HG02870 (cell line): Measurements from ENCODE around the gene SPTAN1.
"Not testable (repeated sequence)": the region's sequence is repeated elsewhere in the genome, so short reads cannot be mapped to it uniquely, and the experiment has no call there.

Experiments used
- ATAC-seq: cut with Tn5 transposase; IDR thresholded peaks from one replicate; pipeline ENCODE4 v1.9.1; 2021; ENCODE audit warnings: mild to moderate bottlenecking, moderate library complexity; ENCODE audit not compliant: unreplicated experiment

SPTAN1 gene

GRCh38 chr9:128552744-128553440 is 505 bp downstream of the SPTAN1 start:
- ATAC-seq: peak; percentile 23

- ATAC-seq: no peak
Observed at GRCh38 chr9:128553728-128554127, 1.3 kb downstream of the SPTAN1 start.

GRCh38 chr9:128554155-128554862 is 1.9 kb downstream of the SPTAN1 start:
- no peak for ATAC-seq

- ATAC-seq: no peak
Observed at GRCh38 chr9:128555180-128555721, 2.9 kb downstream of the SPTAN1 start.

GRCh38 chr9:128556276-128556675 is 3.9 kb downstream of the SPTAN1 start:
- ATAC-seq: no peak

GRCh38 chr9:128556926-128557634 is 4.7 kb downstream of the SPTAN1 start:
- no peak for ATAC-seq

- peak; percentile 45 for ATAC-seq
Observed at GRCh38 chr9:128558431-128559310, 6.3 kb downstream of the SPTAN1 start.

DNA sequence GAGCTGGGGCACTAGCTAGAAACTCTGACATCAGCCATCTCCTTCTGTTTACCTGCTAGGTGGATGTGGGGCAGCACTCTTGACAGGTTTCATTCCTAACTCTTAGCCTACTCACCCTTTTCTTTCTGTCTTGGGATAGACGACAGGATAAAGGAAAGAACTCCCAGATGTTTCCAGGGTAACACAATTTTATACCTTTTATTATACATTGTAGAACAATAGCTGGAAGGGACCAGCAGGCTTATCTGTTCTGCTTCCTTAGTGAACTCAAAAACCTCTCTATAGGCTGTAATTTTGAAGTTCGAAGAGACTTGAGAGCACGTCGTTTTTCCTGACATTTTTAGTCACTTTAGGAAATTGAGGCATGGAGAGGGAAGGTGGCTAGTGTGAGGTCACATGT is 13.2 kb downstream of the SPTAN1 start:
- no peak for ATAC-seq

DNA sequence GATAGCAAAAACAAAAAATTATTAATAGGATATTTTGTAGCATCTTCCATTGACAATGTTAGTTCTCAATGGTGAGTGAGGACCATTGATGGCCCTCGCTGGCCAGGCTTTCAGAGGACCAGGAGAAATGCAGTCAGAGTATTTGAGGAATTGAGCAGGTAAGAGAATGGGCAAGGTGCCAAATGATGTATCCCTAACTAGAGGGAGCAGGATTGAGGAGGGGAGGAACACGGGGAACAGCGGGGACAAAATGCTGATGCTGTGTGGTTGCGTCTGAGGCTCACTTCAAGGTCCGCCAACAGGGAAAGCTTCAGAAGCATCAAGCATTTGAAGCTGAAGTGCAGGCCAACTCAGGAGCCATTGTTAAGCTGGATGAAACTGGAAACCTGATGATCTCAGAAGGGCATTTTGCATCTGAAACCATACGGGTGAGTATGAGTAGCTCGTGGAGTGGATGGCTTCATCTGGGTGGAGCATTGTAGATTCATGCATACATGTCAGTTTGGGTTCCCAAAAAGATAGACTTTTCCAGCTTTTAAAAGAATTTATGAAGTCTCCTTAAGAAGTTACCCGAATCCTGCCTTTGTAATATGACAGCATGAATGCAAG is 16.2 kb downstream of the SPTAN1 start:
- no peak for ATAC-seq

GRCh38 chr9:128575469-128575868 is 23.1 kb downstream of the SPTAN1 start:
- no peak for ATAC-seq

DNA sequence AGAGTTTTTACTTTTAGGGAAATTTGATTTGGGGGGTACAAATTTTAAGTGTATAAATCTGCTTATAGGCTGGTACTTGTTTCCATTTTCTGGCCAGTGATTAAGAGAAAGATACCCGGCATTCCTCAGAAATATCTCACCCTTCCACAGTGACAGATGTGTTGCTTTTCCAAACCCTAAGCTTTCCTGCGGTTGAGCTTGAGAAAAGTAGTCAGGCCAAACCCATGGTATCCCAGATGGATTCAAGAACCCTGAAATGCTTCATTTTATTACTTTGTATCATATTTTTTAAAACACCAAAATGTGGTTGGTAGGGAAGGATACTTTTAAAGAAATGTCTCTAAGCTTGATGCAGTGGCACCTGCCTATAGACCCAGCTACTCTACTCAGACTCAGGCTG is 23.5 kb downstream of the SPTAN1 start:
- no peak for ATAC-seq

DNA sequence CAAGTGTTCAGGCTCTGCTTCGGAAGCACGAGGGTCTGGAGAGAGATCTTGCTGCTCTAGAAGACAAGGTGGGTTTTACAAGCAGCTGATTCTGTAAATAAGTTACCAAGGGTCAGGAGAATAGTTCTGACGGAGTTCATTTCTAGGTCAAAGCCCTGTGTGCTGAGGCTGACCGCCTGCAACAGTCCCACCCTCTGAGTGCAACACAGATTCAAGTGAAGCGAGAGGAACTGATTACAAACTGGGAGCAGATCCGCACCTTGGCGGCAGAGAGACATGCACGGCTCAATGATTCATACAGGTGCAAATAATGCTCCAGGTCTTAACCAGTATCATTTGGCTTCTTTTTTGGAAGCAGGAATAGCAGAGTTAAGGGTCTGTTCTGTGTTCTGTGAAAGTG is 24.8 kb downstream of the SPTAN1 start:
- no peak for ATAC-seq

- ATAC-seq: no peak
Observed at GRCh38 chr9:128579194-128579593, 26.8 kb downstream of the SPTAN1 start.

GRCh38 chr9:128580731-128581130 is 28.3 kb downstream of the SPTAN1 start:
- ATAC-seq: no peak

- not testable (repeated sequence) for ATAC-seq
Observed at GRCh38 chr9:128585155-128585554, 32.8 kb downstream of the SPTAN1 start.

- not testable (repeated sequence) for ATAC-seq
Observed at GRCh38 chr9:128586934-128587333, 34.5 kb downstream of the SPTAN1 start.

DNA sequence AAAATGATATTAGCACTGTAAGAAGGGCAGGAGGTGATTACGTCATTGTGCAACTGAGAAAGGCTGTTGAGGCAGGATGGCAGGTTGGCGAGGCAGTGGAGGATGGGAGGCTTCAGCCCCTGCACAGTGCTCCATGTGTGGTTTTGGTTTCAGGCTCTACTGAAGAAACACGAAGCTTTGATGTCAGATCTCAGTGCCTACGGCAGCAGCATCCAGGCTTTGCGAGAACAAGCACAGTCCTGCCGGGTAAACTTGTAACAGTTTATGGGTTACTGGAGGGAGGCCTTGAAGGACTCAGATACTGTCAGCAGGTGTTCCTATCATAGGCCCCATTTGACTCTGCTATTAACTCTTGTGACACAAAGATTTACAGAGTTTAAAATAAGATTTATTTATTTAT is 35.1 kb downstream of the SPTAN1 start:
- ATAC-seq: no peak

GRCh38 chr9:128588581-128589233 is 36.3 kb downstream of the SPTAN1 start:
- ATAC-seq: no peak

DNA sequence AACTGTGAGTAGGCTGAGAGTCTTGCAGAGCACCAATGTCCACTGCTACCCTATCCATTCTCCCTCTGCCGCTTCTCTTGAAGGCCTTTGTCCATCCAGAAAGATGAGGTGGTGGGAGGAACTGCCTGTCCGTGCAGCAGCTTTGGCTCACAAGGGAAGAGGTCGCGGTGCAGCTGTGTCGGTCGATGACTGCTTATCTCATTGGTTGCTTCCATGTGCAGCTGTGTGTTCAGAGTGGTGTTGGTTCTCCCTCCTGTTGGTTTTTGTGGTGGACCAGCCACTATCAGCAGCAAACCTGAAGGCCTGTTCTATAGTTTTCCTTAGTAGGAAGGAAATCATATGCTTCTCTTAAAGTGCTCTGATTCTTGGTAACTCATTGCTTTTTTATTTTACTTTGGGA is 40.7 kb downstream of the SPTAN1 start:
- no peak for ATAC-seq

DNA sequence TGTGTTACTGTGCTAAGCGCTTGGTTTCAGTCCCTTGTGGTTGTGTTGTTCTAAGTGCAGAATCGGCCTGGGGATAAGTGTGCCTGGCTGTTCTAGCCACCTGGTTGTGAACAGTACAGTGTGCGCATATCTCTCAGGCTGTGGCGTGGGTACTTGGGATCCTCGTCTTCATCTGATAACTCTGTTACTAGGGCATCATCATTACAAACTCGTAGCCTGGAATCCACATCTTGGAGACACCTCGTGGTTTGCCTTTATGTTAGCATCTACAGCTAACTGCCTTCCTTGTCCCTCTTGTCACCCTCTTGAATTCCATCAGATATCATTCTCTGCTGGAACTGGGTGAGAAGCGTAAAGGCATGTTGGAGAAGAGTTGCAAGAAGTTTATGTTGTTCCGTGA is 41.5 kb downstream of the SPTAN1 start:
- no peak for ATAC-seq
